Measurements from ENCODE around the gene ZNF526. TPM values are rescaled to one million over a fixed set of nuclear protein-coding genes. Genes with fewer than 3 reads are reported as not detected.

Gene ZNF526
- polyA plus RNA-seq, 1 donor from 2014 or later, result 2.1 TPM

DNA sequence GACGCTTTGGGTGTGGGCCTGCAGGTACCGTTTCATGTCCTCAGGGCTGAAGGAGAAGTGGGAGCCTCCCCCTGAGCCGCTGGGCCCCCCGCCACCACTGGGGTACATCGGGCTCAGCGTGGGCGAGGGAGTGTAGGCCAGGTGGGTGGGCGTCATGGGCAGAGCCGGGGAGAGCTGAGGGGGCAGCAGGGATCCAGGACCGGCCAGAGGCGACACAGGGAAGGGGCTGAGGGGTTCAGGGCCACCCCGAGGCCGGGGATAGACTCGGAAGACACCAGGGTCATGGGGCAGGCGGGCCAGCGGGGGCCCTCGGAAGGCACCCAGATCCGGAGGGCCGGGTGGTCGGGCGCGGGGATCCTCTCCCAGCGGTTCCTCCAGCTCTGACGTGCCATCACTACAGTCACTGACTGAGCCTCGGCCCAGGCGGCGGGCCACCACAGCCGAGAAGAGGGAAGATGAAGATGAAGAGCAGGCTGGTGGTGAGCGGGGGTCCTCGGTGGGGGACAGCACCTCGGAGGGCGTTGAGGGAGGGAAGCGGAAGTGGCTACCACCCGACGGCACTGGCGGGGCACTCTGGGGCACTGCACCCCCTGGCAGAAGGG, 29.1 kb downstream of the ZNF526 start:
- H3F3A ChIP-seq (ENCODE audit: insufficient read depth, low read length, poor library complexity, severe bottlenecking), result no peaks in the 10 kb centered on the region
- no peak for TF ChIP-seq SMC3 (conservative IDR thresholded peaks at IDR 0.05; ENCODE audit: poor library complexity)
- TF ChIP-seq RAD21 (conservative IDR thresholded peaks at IDR 0.05), result no peak
- no peak for TF ChIP-seq MXI1 (conservative IDR thresholded peaks at IDR 0.05; ENCODE audit: poor library complexity, severe bottlenecking)
- TF ChIP-seq TAF1 (IDR thresholded peaks at IDR 0.05; ENCODE audit: low read depth), result no peak
- no peak for TF ChIP-seq EZH2 (IDR thresholded peaks at IDR 0.05; ENCODE audit: borderline replicate concordance, insufficient read depth, low read length, poor library complexity, severe bottlenecking)
- no peak for TF ChIP-seq EP300 (conservative IDR thresholded peaks at IDR 0.05; ENCODE audit: poor library complexity, severe bottlenecking)
- TF ChIP-seq, protein P1, sequence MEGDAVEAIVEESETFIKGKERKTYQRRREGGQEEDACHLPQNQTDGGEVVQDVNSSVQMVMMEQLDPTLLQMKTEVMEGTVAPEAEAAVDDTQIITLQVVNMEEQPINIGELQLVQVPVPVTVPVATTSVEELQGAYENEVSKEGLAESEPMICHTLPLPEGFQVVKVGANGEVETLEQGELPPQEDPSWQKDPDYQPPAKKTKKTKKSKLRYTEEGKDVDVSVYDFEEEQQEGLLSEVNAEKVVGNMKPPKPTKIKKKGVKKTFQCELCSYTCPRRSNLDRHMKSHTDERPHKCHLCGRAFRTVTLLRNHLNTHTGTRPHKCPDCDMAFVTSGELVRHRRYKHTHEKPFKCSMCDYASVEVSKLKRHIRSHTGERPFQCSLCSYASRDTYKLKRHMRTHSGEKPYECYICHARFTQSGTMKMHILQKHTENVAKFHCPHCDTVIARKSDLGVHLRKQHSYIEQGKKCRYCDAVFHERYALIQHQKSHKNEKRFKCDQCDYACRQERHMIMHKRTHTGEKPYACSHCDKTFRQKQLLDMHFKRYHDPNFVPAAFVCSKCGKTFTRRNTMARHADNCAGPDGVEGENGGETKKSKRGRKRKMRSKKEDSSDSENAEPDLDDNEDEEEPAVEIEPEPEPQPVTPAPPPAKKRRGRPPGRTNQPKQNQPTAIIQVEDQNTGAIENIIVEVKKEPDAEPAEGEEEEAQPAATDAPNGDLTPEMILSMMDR (IDR thresholded peaks at IDR 0.05; ENCODE audit: poor library complexity, severe bottlenecking), result no peak
- TF ChIP-seq, protein P2, sequence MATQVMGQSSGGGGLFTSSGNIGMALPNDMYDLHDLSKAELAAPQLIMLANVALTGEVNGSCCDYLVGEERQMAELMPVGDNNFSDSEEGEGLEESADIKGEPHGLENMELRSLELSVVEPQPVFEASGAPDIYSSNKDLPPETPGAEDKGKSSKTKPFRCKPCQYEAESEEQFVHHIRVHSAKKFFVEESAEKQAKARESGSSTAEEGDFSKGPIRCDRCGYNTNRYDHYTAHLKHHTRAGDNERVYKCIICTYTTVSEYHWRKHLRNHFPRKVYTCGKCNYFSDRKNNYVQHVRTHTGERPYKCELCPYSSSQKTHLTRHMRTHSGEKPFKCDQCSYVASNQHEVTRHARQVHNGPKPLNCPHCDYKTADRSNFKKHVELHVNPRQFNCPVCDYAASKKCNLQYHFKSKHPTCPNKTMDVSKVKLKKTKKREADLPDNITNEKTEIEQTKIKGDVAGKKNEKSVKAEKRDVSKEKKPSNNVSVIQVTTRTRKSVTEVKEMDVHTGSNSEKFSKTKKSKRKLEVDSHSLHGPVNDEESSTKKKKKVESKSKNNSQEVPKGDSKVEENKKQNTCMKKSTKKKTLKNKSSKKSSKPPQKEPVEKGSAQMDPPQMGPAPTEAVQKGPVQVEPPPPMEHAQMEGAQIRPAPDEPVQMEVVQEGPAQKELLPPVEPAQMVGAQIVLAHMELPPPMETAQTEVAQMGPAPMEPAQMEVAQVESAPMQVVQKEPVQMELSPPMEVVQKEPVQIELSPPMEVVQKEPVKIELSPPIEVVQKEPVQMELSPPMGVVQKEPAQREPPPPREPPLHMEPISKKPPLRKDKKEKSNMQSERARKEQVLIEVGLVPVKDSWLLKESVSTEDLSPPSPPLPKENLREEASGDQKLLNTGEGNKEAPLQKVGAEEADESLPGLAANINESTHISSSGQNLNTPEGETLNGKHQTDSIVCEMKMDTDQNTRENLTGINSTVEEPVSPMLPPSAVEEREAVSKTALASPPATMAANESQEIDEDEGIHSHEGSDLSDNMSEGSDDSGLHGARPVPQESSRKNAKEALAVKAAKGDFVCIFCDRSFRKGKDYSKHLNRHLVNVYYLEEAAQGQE (IDR thresholded peaks at IDR 0.05; ENCODE audit: borderline replicate concordance), result no peak
- no peak for TF ChIP-seq POLR2AphosphoS5 (IDR thresholded peaks at IDR 0.05)
- H3K9me2 ChIP-seq (ENCODE audit: insufficient read depth, low read length), result no peaks in the 10 kb centered on the region
- no peaks in the 10 kb centered on the region for H3K9me3 ChIP-seq (ENCODE audit: low read length)
- peaks cover 15% of the 10 kb centered on the region for H3K79me2 ChIP-seq (replicated peaks; ENCODE audit: insufficient read depth, low read length)
- H3K27ac ChIP-seq (ENCODE audit: low read length), result no peak overlapping the region
- H3K27me3 ChIP-seq (ENCODE audit: insufficient read depth, low read depth, low read length), result no peaks in the 10 kb centered on the region
- H4K20me1 ChIP-seq (ENCODE audit: insufficient read depth), result no peaks in the 10 kb centered on the region
- H3K9ac ChIP-seq (ENCODE audit: low read length), result no peak overlapping the region
- no peak overlapping the region for H3K4me3 ChIP-seq (ENCODE audit: low read length)
- H2AFZ ChIP-seq (ENCODE audit: low read depth, low read length), result no peak overlapping the region
- no peak overlapping the region for H3K4me2 ChIP-seq (ENCODE audit: low read length)
- no peaks in the 10 kb centered on the region for H3K36me3 ChIP-seq (ENCODE audit: insufficient read depth, low read length)

DNA sequence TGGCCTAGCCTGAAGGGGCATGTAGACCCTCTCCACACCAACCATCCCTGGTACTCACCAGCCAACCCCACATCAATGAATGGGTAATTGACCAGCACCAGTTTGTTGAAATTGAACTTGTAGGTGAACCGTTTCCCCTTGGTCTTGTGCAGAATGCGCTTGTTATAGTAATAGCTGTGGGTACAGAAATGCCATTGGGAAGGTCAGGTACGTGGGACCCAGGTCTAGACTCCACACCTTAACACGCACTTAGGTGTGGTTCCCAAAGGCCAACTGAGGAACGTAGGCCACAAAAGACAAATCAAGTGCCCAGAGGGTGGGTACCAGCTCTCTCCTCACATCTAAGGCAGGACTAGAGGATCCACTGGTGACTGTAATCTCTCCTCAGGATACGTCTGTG, 29.7 kb downstream of the ZNF526 start:
- Histone ChIP-seq H2AFZ (ENCODE audit: low read depth, low read length) (no peak overlapping the region), H3K9ac (ENCODE audit: low read length) (no peak overlapping the region), H3K27ac (ENCODE audit: low read length) (no peak overlapping the region), H3F3A (ENCODE audit: insufficient read depth, low read length, poor library complexity, severe bottlenecking) (no peaks in the 10 kb centered on the region), H3K27me3 (ENCODE audit: insufficient read depth, low read depth, low read length) (no peaks in the 10 kb centered on the region), H3K79me2 (replicated peaks; ENCODE audit: insufficient read depth, low read length) (peaks cover 19% of the 10 kb centered on the region), H3K9me3 (ENCODE audit: low read length) (no peaks in the 10 kb centered on the region), H3K4me2 (ENCODE audit: low read length) (no peak overlapping the region), H4K20me1 (ENCODE audit: insufficient read depth) (no peaks in the 10 kb centered on the region), H3K36me3 (ENCODE audit: insufficient read depth, low read length) (no peaks in the 10 kb centered on the region), H3K4me3 (ENCODE audit: low read length) (no peak overlapping the region), H3K9me2 (ENCODE audit: insufficient read depth, low read length) (no peaks in the 10 kb centered on the region)
- TF ChIP-seq SMC3 (conservative IDR thresholded peaks at IDR 0.05; ENCODE audit: poor library complexity), result no peak
- no peak for TF ChIP-seq MXI1 (conservative IDR thresholded peaks at IDR 0.05; ENCODE audit: poor library complexity, severe bottlenecking)
- no peak for TF ChIP-seq TAF1 (IDR thresholded peaks at IDR 0.05; ENCODE audit: low read depth)
- no peak for TF ChIP-seq EZH2 (IDR thresholded peaks at IDR 0.05; ENCODE audit: borderline replicate concordance, insufficient read depth, low read length, poor library complexity, severe bottlenecking)
- TF ChIP-seq POLR2AphosphoS5 (IDR thresholded peaks at IDR 0.05), result no peak
- TF ChIP-seq, protein P2 (IDR thresholded peaks at IDR 0.05; ENCODE audit: borderline replicate concordance), result no peak
- TF ChIP-seq EP300 (conservative IDR thresholded peaks at IDR 0.05; ENCODE audit: poor library complexity, severe bottlenecking), result no peak
- TF ChIP-seq RAD21 (conservative IDR thresholded peaks at IDR 0.05), result no peak
- TF ChIP-seq, protein P1 (IDR thresholded peaks at IDR 0.05; ENCODE audit: poor library complexity, severe bottlenecking), result no peak

Measured in neural cell (in vitro differentiated cells).